ENCODE data around the gene IFI27L2.

IFI27L2 gene

GRCh38 chr14:94098326-94098992, 30.9 kb downstream of the IFI27L2 start:
- H3K9ac ChIP-seq (ENCODE audit: low read length) = no peak overlapping the region
- H3K4me3 ChIP-seq (ENCODE audit: low read length) = no peak overlapping the region
- H3K4me1 ChIP-seq (ENCODE audit: control insufficient read depth, insufficient read depth, low read length) = peaks cover 25% of the 10 kb centered on the region
- peaks cover 19% of the 10 kb centered on the region for H3K36me3 ChIP-seq (ENCODE audit: control insufficient read depth, insufficient read depth, low read length, severe bottlenecking)
- H3K27me3 ChIP-seq (replicated peaks; ENCODE audit: control insufficient read depth, insufficient read depth, low read length) = no peaks in the 10 kb centered on the region
- no peaks in the 10 kb centered on the region for H3K9me3 ChIP-seq (ENCODE audit: control insufficient read depth, low read length)
- peak; percentile 79 for DNase-seq (ENCODE audit: low read depth)

DNA sequence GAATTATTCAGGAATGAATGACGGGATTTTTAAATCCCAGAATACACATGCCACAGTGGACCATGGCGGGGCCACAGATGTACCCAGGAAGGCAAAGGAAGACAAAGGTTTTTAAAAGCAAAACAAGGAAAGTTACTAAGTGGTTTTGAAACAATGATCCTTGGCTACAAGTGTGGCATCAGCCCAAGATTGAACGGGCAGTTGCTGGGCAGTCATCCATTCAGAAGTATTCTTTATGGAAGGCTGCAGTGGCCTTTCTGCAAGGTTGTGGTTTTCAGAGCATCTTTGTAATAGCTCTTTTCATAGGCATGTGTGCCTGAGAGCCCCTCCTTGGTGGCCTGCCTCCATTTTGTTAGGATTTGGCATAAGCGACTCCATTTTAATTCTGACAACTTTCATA, 32.3 kb downstream of the IFI27L2 start:
- no peaks in the 10 kb centered on the region for H3K27me3 ChIP-seq (replicated peaks; ENCODE audit: control insufficient read depth, insufficient read depth, low read length)
- H3K9ac ChIP-seq (ENCODE audit: low read length) = no peak overlapping the region
- H3K9me3 ChIP-seq (ENCODE audit: control insufficient read depth, low read length) = no peaks in the 10 kb centered on the region
- H3K4me1 ChIP-seq (ENCODE audit: control insufficient read depth, insufficient read depth, low read length) = peaks cover 23% of the 10 kb centered on the region
- DNase-seq (ENCODE audit: low read depth) = no peak
- H3K4me3 ChIP-seq (ENCODE audit: low read length) = no peak overlapping the region
- H3K36me3 ChIP-seq (ENCODE audit: control insufficient read depth, insufficient read depth, low read length, severe bottlenecking) = peaks cover 14% of the 10 kb centered on the region

DNA sequence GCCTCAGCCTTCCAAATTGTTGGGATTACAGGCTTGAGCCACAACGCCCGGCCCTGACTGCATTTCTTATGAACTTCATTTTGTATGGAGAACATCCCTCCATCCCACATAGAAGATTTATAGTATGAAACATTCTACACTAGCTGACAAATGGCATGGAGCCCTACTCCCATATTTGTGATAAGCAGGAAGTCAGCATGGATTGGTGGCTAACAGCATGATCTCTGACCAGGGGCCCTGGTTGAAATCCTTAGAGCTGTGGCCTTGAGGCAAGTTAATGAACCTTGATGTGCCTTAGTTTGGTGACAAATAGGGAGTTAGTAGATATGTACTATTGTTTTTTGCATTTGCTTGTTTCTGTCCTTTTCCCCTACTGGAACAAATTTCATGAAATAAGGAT, 36.0 kb downstream of the IFI27L2 start:
- no peak for DNase-seq (ENCODE audit: low read depth)
- H3K36me3 ChIP-seq (ENCODE audit: control insufficient read depth, insufficient read depth, low read length, severe bottlenecking) = peaks cover 8% of the 10 kb centered on the region
- no peak overlapping the region for H3K9ac ChIP-seq (ENCODE audit: low read length)
- peaks cover 9% of the 10 kb centered on the region for H3K4me1 ChIP-seq (ENCODE audit: control insufficient read depth, insufficient read depth, low read length)
- no peaks in the 10 kb centered on the region for H3K9me3 ChIP-seq (ENCODE audit: control insufficient read depth, low read length)
- H3K4me3 ChIP-seq (ENCODE audit: low read length) = no peak overlapping the region
- H3K27me3 ChIP-seq (replicated peaks; ENCODE audit: control insufficient read depth, insufficient read depth, low read length) = no peaks in the 10 kb centered on the region

DNA sequence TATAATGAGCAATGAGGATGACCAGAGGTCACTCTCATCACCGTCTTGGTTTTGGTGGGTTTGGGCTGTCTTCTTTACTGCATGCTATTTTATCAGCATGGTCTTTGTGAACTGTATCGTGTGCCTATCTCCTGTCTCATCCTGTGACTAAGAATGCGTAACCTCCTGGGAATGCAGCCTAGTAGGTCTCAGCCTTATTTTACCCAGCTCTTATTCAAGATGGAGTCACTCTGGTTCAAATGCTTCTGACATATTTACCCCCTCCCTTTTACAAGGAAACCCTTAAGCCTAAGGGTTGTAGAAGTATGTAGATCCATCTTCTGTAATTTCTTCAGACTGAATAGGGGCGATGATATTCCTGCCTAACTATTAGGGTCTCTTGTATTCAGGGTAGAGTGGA, 39.9 kb downstream of the IFI27L2 start:
- no peaks in the 10 kb centered on the region for H3K36me3 ChIP-seq (ENCODE audit: control insufficient read depth, insufficient read depth, low read length, severe bottlenecking)
- no peaks in the 10 kb centered on the region for H3K27me3 ChIP-seq (replicated peaks; ENCODE audit: control insufficient read depth, insufficient read depth, low read length)
- H3K9me3 ChIP-seq (ENCODE audit: control insufficient read depth, low read length) = no peaks in the 10 kb centered on the region
- no peak overlapping the region for H3K9ac ChIP-seq (ENCODE audit: low read length)
- no peak for DNase-seq (ENCODE audit: low read depth)
- H3K4me3 ChIP-seq (ENCODE audit: low read length) = no peak overlapping the region
- H3K4me1 ChIP-seq (ENCODE audit: control insufficient read depth, insufficient read depth, low read length) = peaks cover 8% of the 10 kb centered on the region

GRCh38 chr14:94088516-94088915, 40.9 kb downstream of the IFI27L2 start:
- H3K9ac ChIP-seq (ENCODE audit: low read length) = no peak overlapping the region
- peaks cover 8% of the 10 kb centered on the region for H3K4me1 ChIP-seq (ENCODE audit: control insufficient read depth, insufficient read depth, low read length)
- no peaks in the 10 kb centered on the region for H3K36me3 ChIP-seq (ENCODE audit: control insufficient read depth, insufficient read depth, low read length, severe bottlenecking)
- no peaks in the 10 kb centered on the region for H3K27me3 ChIP-seq (replicated peaks; ENCODE audit: control insufficient read depth, insufficient read depth, low read length)
- H3K4me3 ChIP-seq (ENCODE audit: low read length) = no peak overlapping the region
- no peaks in the 10 kb centered on the region for H3K9me3 ChIP-seq (ENCODE audit: control insufficient read depth, low read length)
- DNase-seq (ENCODE audit: low read depth) = no peak

- no peak for DNase-seq (ENCODE audit: low read depth)
- Histone ChIP-seq H3K9ac (ENCODE audit: low read length) (no peak overlapping the region), H3K27me3 (replicated peaks; ENCODE audit: control insufficient read depth, insufficient read depth, low read length) (no peaks in the 10 kb centered on the region), H3K9me3 (ENCODE audit: control insufficient read depth, low read length) (no peaks in the 10 kb centered on the region), H3K36me3 (ENCODE audit: control insufficient read depth, insufficient read depth, low read length, severe bottlenecking) (no peaks in the 10 kb centered on the region), H3K4me3 (ENCODE audit: low read length) (no peak overlapping the region), H3K4me1 (ENCODE audit: control insufficient read depth, insufficient read depth, low read length) (peaks cover 8% of the 10 kb centered on the region)
Measured at GRCh38 chr14:94087891-94088290, 41.5 kb downstream of the IFI27L2 start.

DNA sequence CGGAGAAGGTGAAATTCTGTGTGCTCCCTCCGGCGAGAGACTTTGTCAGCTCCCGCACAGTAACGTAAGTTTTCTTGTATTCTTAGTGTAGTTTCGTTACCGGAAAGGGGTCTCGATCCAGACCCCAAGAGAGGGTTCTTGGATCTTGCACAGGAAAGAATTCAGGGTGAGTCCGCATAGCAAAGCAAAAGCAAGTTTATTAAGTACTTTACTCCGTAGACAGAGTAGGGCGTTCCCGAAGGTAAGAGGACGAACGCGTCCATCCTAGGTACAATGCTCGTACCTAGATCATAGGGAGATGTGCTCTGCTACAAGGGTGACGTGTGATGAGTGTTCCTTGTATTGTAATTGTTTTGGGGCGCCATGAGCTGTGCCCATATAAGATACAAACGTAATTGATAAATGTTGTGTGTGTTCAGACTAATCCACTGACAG, 48.0 kb downstream of the IFI27L2 start:
- Histone ChIP-seq H3K4me1 (ENCODE audit: control insufficient read depth, insufficient read depth, low read length) (peaks cover 39% of the 10 kb centered on the region), H3K27me3 (replicated peaks; ENCODE audit: control insufficient read depth, insufficient read depth, low read length) (no peaks in the 10 kb centered on the region), H3K36me3 (ENCODE audit: control insufficient read depth, insufficient read depth, low read length, severe bottlenecking) (peaks cover 25% of the 10 kb centered on the region), H3K4me3 (ENCODE audit: low read length) (peak overlapping the region; percentile 90), H3K9ac (ENCODE audit: low read length) (peak overlapping the region; percentile 92), H3K9me3 (ENCODE audit: control insufficient read depth, low read length) (no peaks in the 10 kb centered on the region)
- DNase-seq (ENCODE audit: low read depth) = peak; percentile 38

- Histone ChIP-seq H3K27me3 (replicated peaks; ENCODE audit: control insufficient read depth, insufficient read depth, low read length) (no peaks in the 10 kb centered on the region), H3K4me1 (ENCODE audit: control insufficient read depth, insufficient read depth, low read length) (peaks cover 39% of the 10 kb centered on the region), H3K9ac (ENCODE audit: low read length) (peak within 1 kb of the TSS; percentile 92), H3K36me3 (ENCODE audit: control insufficient read depth, insufficient read depth, low read length, severe bottlenecking) (peaks cover 29% of the 10 kb centered on the region), H3K9me3 (ENCODE audit: control insufficient read depth, low read length) (peaks cover 5% of the 10 kb centered on the region), H3K4me3 (ENCODE audit: low read length) (peak within 1 kb of the TSS; percentile 90)
- peak; percentile 98 for DNase-seq (ENCODE audit: low read depth)
Measured at GRCh38 chr14:94080621-94081385, 48.6 kb downstream of the IFI27L2 start, which contains the start of the genes DDX24 and IFI27L1. TSS of gene DDX24 (minus strand) at chr14:94081202. CDS start at chr14:94079742, 1,460 bp downstream. TSS of gene IFI27L1 (plus strand) at chr14:94081310. CDS start at chr14:94096938, 15,628 bp downstream.

DNA sequence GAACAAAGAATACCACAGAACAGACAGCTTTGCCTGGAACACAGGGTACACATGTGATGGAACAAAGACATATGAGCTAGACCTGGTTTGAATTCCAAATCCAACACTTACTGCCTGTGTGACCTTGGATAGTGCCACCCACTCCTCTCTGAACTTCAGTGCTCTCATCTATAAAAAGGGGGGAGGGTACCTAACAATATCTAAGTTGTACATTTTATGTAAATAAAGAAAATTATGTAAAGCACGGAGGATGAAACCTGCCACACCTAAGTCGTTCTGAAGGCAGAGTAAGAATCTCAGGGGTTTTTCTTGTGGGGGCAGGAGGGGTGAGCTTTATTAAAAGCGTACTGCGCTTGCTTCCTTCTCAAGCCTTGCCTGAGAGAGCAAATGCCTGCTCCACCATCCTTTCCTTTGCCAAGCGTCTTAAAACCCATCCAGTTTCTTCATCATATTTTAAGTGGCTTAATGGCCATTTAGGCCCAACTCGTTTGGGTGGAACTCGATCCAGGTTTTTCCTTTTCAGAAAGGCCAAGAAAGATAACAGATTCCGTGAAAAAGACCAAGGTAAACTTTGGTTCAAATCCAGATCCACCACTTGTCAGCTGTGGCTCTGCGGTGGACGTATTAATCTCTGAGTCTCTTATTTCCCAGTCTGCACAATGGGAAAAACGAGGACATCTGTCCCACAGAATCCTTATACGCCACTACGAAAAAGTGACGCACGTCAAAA, 49.3 kb downstream of the IFI27L2 start:
- Histone ChIP-seq H3K9ac (ENCODE audit: low read length) (peak overlapping the region; percentile 92), H3K36me3 (ENCODE audit: control insufficient read depth, insufficient read depth, low read length, severe bottlenecking) (peaks cover 36% of the 10 kb centered on the region), H3K27me3 (replicated peaks; ENCODE audit: control insufficient read depth, insufficient read depth, low read length) (no peaks in the 10 kb centered on the region), H3K9me3 (ENCODE audit: control insufficient read depth, low read length) (peaks cover 12% of the 10 kb centered on the region), H3K4me3 (ENCODE audit: low read length) (peak overlapping the region; percentile 90), H3K4me1 (ENCODE audit: control insufficient read depth, insufficient read depth, low read length) (peaks cover 39% of the 10 kb centered on the region)
- peak; percentile 11 for DNase-seq (ENCODE audit: low read depth)

GRCh38 chr14:94077823-94078222, 51.6 kb downstream of the IFI27L2 start:
- H3K4me3 ChIP-seq (ENCODE audit: low read length) = peak overlapping the region; percentile 90
- no peaks in the 10 kb centered on the region for H3K27me3 ChIP-seq (replicated peaks; ENCODE audit: control insufficient read depth, insufficient read depth, low read length)
- peaks cover 43% of the 10 kb centered on the region for H3K36me3 ChIP-seq (ENCODE audit: control insufficient read depth, insufficient read depth, low read length, severe bottlenecking)
- no peak for DNase-seq (ENCODE audit: low read depth)
- H3K9ac ChIP-seq (ENCODE audit: low read length) = no peak overlapping the region
- H3K9me3 ChIP-seq (ENCODE audit: control insufficient read depth, low read length) = peaks cover 24% of the 10 kb centered on the region
- H3K4me1 ChIP-seq (ENCODE audit: control insufficient read depth, insufficient read depth, low read length) = peaks cover 39% of the 10 kb centered on the region

All from adipocyte (in vitro differentiated cells).